CD4-positive, alpha-beta T cell (primary cell): Measurements from ENCODE around the gene RIPOR2. TPM values are rescaled to one million over a fixed set of nuclear protein-coding genes. Genes with fewer than 3 reads are reported as not detected.

Experiments
- ATAC-seq: fragments of 200-7000 bp; cut with Tn5 transposase; one replicate; pipeline ENCODE4 v1.10.0; 2022; ENCODE audit warnings: mild to moderate bottlenecking; ENCODE audit not compliant: poor library complexity
- CTCF ChIA-PET: fragments of 350-600 bp; sonication (Branson Sonifier 250); formaldehyde crosslinking; loops from one replicate; lab custom pipeline; 2021; ENCODE audit warnings: antibody characterized with exemption, inconsistent platforms; lab: Charles Lee
- POLR2A ChIA-PET: fragments of 350-600 bp; sonication (Branson Sonifier 250); formaldehyde crosslinking; loops from one replicate; lab custom pipeline; 2021; ENCODE audit warnings: antibody characterized with exemption, inconsistent platforms; lab: Charles Lee
- DNase-seq, 14 experiments: peaks; one replicate each; pipeline ENCODE4 v3.0.0-alpha.2; 2013 to 2020; ENCODE audit warnings: mixed read lengths in 2 of 14
- H3K27ac ChIP-seq, 2 donors: one replicate each; pipeline versions ENCODE4 v1.5.1 to v1.7.0; 2013; ENCODE audit warnings: low read length in 2 of 2, low read depth in 1 of 2, mild to moderate bottlenecking in 1 of 2
- H3K27me3 ChIP-seq, 2 experiments: 1 replicate in 1 of 2; 2 replicates in 1 of 2; pipeline versions ENCODE4 v1.6.1 to v1.7.0; 2013; ENCODE audit warnings: low read length in 2 of 2, control low read depth in 1 of 2, mild to moderate bottlenecking in 1 of 2, moderate library complexity in 1 of 2; ENCODE audit not compliant: insufficient read depth in 2 of 2, control insufficient read depth in 1 of 2
- H3K36me3 ChIP-seq: one replicate; pipeline ENCODE4 v1.6.1; 2013; ENCODE audit warnings: low read length, control low read depth; ENCODE audit not compliant: insufficient read depth
- H3K4me1 ChIP-seq: one replicate; pipeline ENCODE4 v1.6.1; 2013; ENCODE audit warnings: low read length, control low read depth; ENCODE audit not compliant: insufficient read depth
- H3K4me3 ChIP-seq: one replicate; pipeline ENCODE4 v1.5.1; 2013; ENCODE audit warnings: mild to moderate bottlenecking, low read length, moderate library complexity
- H3K9me3 ChIP-seq, 2 experiments: 1 replicate in 1 of 2; 2 replicates in 1 of 2; pipeline versions ENCODE4 v1.6.1 to v1.7.0; 2013; ENCODE audit warnings: low read length in 2 of 2, mild to moderate bottlenecking in 2 of 2, control low read depth in 1 of 2, moderate library complexity in 1 of 2; ENCODE audit not compliant: control insufficient read depth in 1 of 2, insufficient read depth in 1 of 2
- H3K27ac Mint-ChIP-seq: one replicate; pipeline ENCODE4 v1.8.0; 2020; ENCODE audit warnings: mixed read lengths
- H3K27me3 Mint-ChIP-seq: one replicate; pipeline ENCODE4 v1.8.0; 2021; ENCODE audit warnings: mixed read lengths
- H3K36me3 Mint-ChIP-seq: one replicate; pipeline ENCODE4 v1.8.0; 2021; ENCODE audit warnings: low read depth, mixed read lengths
- H3K4me1 Mint-ChIP-seq: one replicate; pipeline ENCODE4 v1.8.0; 2021; ENCODE audit warnings: low read depth, mixed read lengths
- H3K4me3 Mint-ChIP-seq: one replicate; pipeline ENCODE4 v1.8.0; 2020; ENCODE audit warnings: mild to moderate bottlenecking, mixed read lengths
- H3K9me3 Mint-ChIP-seq: one replicate; pipeline ENCODE4 v1.8.0; 2020; ENCODE audit warnings: mixed read lengths
- CTCF ChIP-seq: fragments of 200-600 bp; IDR thresholded peaks from one replicate; pipeline ENCODE4 v1.8.0; 2022; ENCODE audit warnings: antibody characterized with exemption, mild to moderate bottlenecking
- intact Hi-C, 2 experiments: fragments of 100-400 bp; cut with DNase I in 1 of 2; cut with micrococcal nuclease in 1 of 2; formaldehyde crosslinking; loops; one replicate each; pipeline versions ENCODE4 v1.15.1 to v1.9.0; 2023 to 2025; cut with DNase I, micrococcal nuclease
- total RNA-seq, 174 experiments: library from RNA in 2 of 174; stranded (reverse) in 2 of 174; gene quantifications; one replicate each; pipeline ENCODE4 v1.2.3 and lab custom pipeline; 2021 to 2026

RIPOR2 gene
- total RNA-seq, 2 experiments from 2014 or later, result 123 to 129 TPM

- Histone ChIP-seq H3K36me3 (peaks cover 7% of the 10 kb centered on the region), H3K27me3 (no peaks in the 10 kb centered on the region), H3K9me3 (peaks cover 0 to 3% of the 10 kb centered on the region in 2 experiments), H3K4me1 (peaks cover 40% of the 10 kb centered on the region), H3K4me3 (no peak overlapping the region), H3K27ac (no peak overlapping the region)
- peaks cover 38% of the 10 kb centered on the region for H3K36me3 Mint-ChIP-seq
- no peak for TF ChIP-seq CTCF
- no peak overlapping the region for H3K4me3 Mint-ChIP-seq
- H3K9me3 Mint-ChIP-seq, result peaks cover under 1% of the 10 kb centered on the region
- ChIA-PET CTCF (interaction anchor here (1.1 to 3.1 kb wide), 6 partner anchors 9 to 79 kb away, joined by 3 to 31 read pairs (median 3); no protein-coding TSS in a partner anchor), POLR2A (interaction anchor here (0.8 to 4.5 kb wide), 4 partner anchors 9 to 47 kb away, joined by 4 to 26 read pairs (median 6); partner anchors contain the start of gene RIPOR2)
- ATAC-seq (no peak), DNase-seq (no peak)
- intact Hi-C loops, result no loop called here
- peaks cover 90% of the 10 kb centered on the region for H3K4me1 Mint-ChIP-seq
- H3K27me3 Mint-ChIP-seq, result no peaks in the 10 kb centered on the region
- no peak overlapping the region for H3K27ac Mint-ChIP-seq
Observed at GRCh38 chr6:24982231-24982630, 46.5 kb upstream of the RIPOR2 start.

- intact Hi-C loops, result no loop called here
- H3K4me3 ChIP-seq, result no peak overlapping the region
- ChIA-PET POLR2A (interaction anchor here (1.2 to 4.5 kb wide), 2 partner anchors 10 to 47 kb away, joined by 5 to 26 read pairs; partner anchors contain the start of gene RIPOR2), CTCF (interaction anchor here (1.1 to 3.1 kb wide), 5 partner anchors 10 to 80 kb away, joined by 3 to 31 read pairs (median 3); no protein-coding TSS in a partner anchor)
- DNase-seq, result no peak
- H3K27me3 ChIP-seq, result no peaks in the 10 kb centered on the region
- peaks cover 7% of the 10 kb centered on the region for H3K36me3 ChIP-seq
- peaks cover 31% of the 10 kb centered on the region for H3K4me1 ChIP-seq
- no peak for TF ChIP-seq CTCF
- no peak overlapping the region for H3K4me3 Mint-ChIP-seq
- peaks cover 84% of the 10 kb centered on the region for H3K4me1 Mint-ChIP-seq
- no peak overlapping the region for H3K27ac ChIP-seq
- peak overlapping the region; percentile 3 for H3K27ac Mint-ChIP-seq
- no peak for ATAC-seq
- H3K9me3 Mint-ChIP-seq, result no peaks in the 10 kb centered on the region
- H3K36me3 Mint-ChIP-seq, result peaks cover 29% of the 10 kb centered on the region
- H3K27me3 Mint-ChIP-seq, result no peaks in the 10 kb centered on the region
- peaks cover 0 to under 1% of the 10 kb centered on the region in 2 experiments for H3K9me3 ChIP-seq
Observed at GRCh38 chr6:24981386-24981760, 45.6 kb upstream of the RIPOR2 start.

GRCh38 chr6:24980507-24981385, 45.0 kb upstream of the RIPOR2 start:
- ChIA-PET CTCF (interaction anchor here (1.7 to 3.8 kb wide), 5 partner anchors 10 to 47 kb away, joined by 4 to 31 read pairs (median 10); no protein-coding TSS in a partner anchor), POLR2A (interaction anchor here (1.1 to 4.5 kb wide), 6 partner anchors 10 to 46 kb away, joined by 3 to 26 read pairs (median 8); partner anchors contain the start of gene RIPOR2)
- DNase-seq (peak in 1 of 14 experiments; percentile 25), ATAC-seq (peak; percentile 43)
- Mint-ChIP-seq H3K27me3 (no peaks in the 10 kb centered on the region), H3K36me3 (peaks cover 28% of the 10 kb centered on the region), H3K9me3 (no peaks in the 10 kb centered on the region), H3K27ac (peak overlapping the region; percentile 3), H3K4me3 (peak overlapping the region; percentile 11), H3K4me1 (peaks cover 78% of the 10 kb centered on the region)
- intact Hi-C loops, result no loop called here
- no peak overlapping the region for H3K27ac ChIP-seq
- TF ChIP-seq CTCF, result no peak
- H3K36me3 ChIP-seq, result peaks cover 7% of the 10 kb centered on the region
- peaks cover 31% of the 10 kb centered on the region for H3K4me1 ChIP-seq
- no peak overlapping the region for H3K4me3 ChIP-seq
- H3K27me3 ChIP-seq, result no peaks in the 10 kb centered on the region
- peaks cover 0 to 3% of the 10 kb centered on the region in 2 experiments for H3K9me3 ChIP-seq
